HCT116 (cell line): Measurements from ENCODE around the gene RHBDF2. TPM values are rescaled to one million over a fixed set of nuclear protein-coding genes. Genes with fewer than 3 reads are reported as not detected.

Experiments
- ATAC-seq: fragments of 200-7000 bp; cut with Tn5 transposase; 2 replicates; pipeline ENCODE4 v1.9.1; 2020; ENCODE audit warnings: mild to moderate bottlenecking, moderate library complexity
- BruUV-seq: library from RNA; stranded (reverse); fragments of 400-500 nt; replicated peaks from 2 replicates; lab custom pipeline; 2021; lab: Mats Ljungman, UMichigan
- CTCF ChIA-PET: fragments of 300-600 bp; sonication (Branson Sonifier 250); formaldehyde crosslinking; loops from one replicate; lab custom pipeline; 2021; ENCODE audit warnings: antibody characterized with exemption; lab: Charles Lee
- POLR2A ChIA-PET: fragments of 300-600, 350-600 bp; sonication (Branson Sonifier 250); formaldehyde crosslinking; loops from one replicate; lab custom pipeline; 2021; ENCODE audit warnings: antibody characterized with exemption; lab: Charles Lee
- RAD21 ChIA-PET, 2 experiments: fragments of 300-600 bp; sonication (Branson Sonifier 250); formaldehyde crosslinking; loops; one replicate each; lab custom pipeline; 2023; ENCODE audit warnings: low total read pairs in 2 of 2; ENCODE audit not compliant: uncharacterized antibody in 2 of 2, unreplicated experiment in 2 of 2, low non-redundant PET in 1 of 2; lab: Charles Lee
- DNase-seq: peaks from one replicate; pipeline ENCODE4 v3.0.0-alpha.2; 2010; ENCODE audit warnings: low read depth, low spot score
- H2AFZ ChIP-seq: fragments of 200-600 bp; shearing (Covaris generic), sonication (generic); 2 replicates; pipeline ENCODE4 v1.6.1; 2017; ENCODE audit warnings: low read depth, mixed run types, mixed read lengths, antibody characterized with exemption, low read length; ENCODE audit not compliant: poor library complexity, severe bottlenecking
- H3K27ac ChIP-seq: 2 replicates; pipeline ENCODE4 v1.5.1; 2012; ENCODE audit warnings: low read depth, low read length
- H3K27me3 ChIP-seq: fragments of 200-600 bp; sonication (generic); 2 replicates; pipeline ENCODE4 v1.6.1; 2016; ENCODE audit warnings: mixed run types, low read length, mixed read lengths; ENCODE audit not compliant: insufficient read depth
- H3K36me3 ChIP-seq, 2 experiments: fragments of 200-500 bp in 1 of 2; fragments of 200-600 bp in 1 of 2; sonication (Bioruptor generic) in 1 of 2; sonication (generic) in 1 of 2; 2 replicates each; pipeline versions ENCODE4 v1.5.1 to v1.6.1; 2014 to 2016; ENCODE audit warnings: low read length in 2 of 2, inconsistent platforms in 1 of 2, mixed read lengths in 1 of 2, mixed run types in 1 of 2; ENCODE audit not compliant: insufficient read depth in 2 of 2, control insufficient read depth in 1 of 2
- H3K4me1 ChIP-seq, 2 experiments: fragments of 200-600 bp in 1 of 2; sonication (generic) in 1 of 2; 2 replicates each; pipeline versions ENCODE4 v1.5.1 to v1.6.1; 2012 to 2017; ENCODE audit warnings: low read length in 2 of 2, inconsistent platforms in 1 of 2, mild to moderate bottlenecking in 1 of 2, mixed read lengths in 1 of 2, mixed run types in 1 of 2, moderate library complexity in 1 of 2; ENCODE audit not compliant: insufficient read depth in 2 of 2, control insufficient read depth in 1 of 2
- H3K4me2 ChIP-seq: fragments of 200-600 bp; sonication (generic); 2 replicates; pipeline ENCODE4 v1.6.1; 2017; ENCODE audit warnings: mixed run types, low read length, mixed read lengths
- H3K4me3 ChIP-seq, 2 experiments: fragments of 200-600 bp in 1 of 2; sonication (generic) in 1 of 2; replicated peaks in 1 of 2; 2 replicates each; pipeline ENCODE4 v1.5.1; 2011 to 2016; ENCODE audit warnings: low read length in 2 of 2, control low read depth in 1 of 2, low read depth in 1 of 2, mild to moderate bottlenecking in 1 of 2, mixed read lengths in 1 of 2, mixed run types in 1 of 2
- H3K79me2 ChIP-seq: fragments of 200-600 bp; sonication (generic); 2 replicates; pipeline ENCODE4 v1.6.1; 2017; ENCODE audit warnings: mild to moderate bottlenecking, mixed run types, low read length, moderate library complexity, mixed read lengths; ENCODE audit not compliant: insufficient read depth
- H3K9ac ChIP-seq: fragments of 200-600 bp; sonication (generic); 2 replicates; pipeline ENCODE4 v1.6.1; 2016; ENCODE audit warnings: low read length, mixed read lengths
- H3K9me2 ChIP-seq: fragments of 200-600 bp; sonication (generic), shearing (Covaris generic); 2 replicates; pipeline ENCODE4 v1.6.1; 2017; ENCODE audit warnings: mixed run types, mild to moderate bottlenecking, moderate library complexity; ENCODE audit not compliant: insufficient read depth
- H3K9me3 ChIP-seq, 2 experiments: fragments of 200-500 bp in 1 of 2; fragments of 200-600 bp in 1 of 2; sonication (Bioruptor generic) in 1 of 2; sonication (generic) in 1 of 2; 2 replicates each; pipeline ENCODE4 v1.6.1; 2014 to 2017; ENCODE audit warnings: low read length in 2 of 2, mixed read lengths in 2 of 2, inconsistent platforms in 1 of 2, low read depth in 1 of 2, mild to moderate bottlenecking in 1 of 2, mixed run types in 1 of 2, moderate library complexity in 1 of 2; ENCODE audit not compliant: control insufficient read depth in 1 of 2, insufficient read depth in 1 of 2
- H4K20me1 ChIP-seq: fragments of 200-600 bp; sonication (generic), shearing (Covaris generic); 2 replicates; pipeline ENCODE4 v1.6.1; 2017; ENCODE audit warnings: mixed run types, mild to moderate bottlenecking, moderate library complexity; ENCODE audit not compliant: insufficient read depth
- POLR2AphosphoS5 ChIP-seq: IDR thresholded peaks from 2 replicates; pipeline ENCODE4 v1.6.1; 2011; ENCODE audit warnings: mild to moderate bottlenecking, low read depth, low read length, moderate library complexity
- TCF7L2 ChIP-seq: IDR thresholded peaks from 2 replicates; pipeline ENCODE4 v1.7.0; 2011; ENCODE audit warnings: borderline replicate concordance, inconsistent platforms; ENCODE audit not compliant: insufficient read depth, insufficient read length; ENCODE audit errors: extremely low read depth
- YY1 ChIP-seq: IDR thresholded peaks from 2 replicates; pipeline ENCODE4 v1.6.1; 2011; ENCODE audit warnings: low read length, low read depth, moderate library complexity, mild to moderate bottlenecking; ENCODE audit not compliant: insufficient replicate concordance; ENCODE audit errors: extremely low read depth
- intact Hi-C: fragments of 100-400 bp; cut with micrococcal nuclease; formaldehyde crosslinking; loops from 2 replicates; pipeline ENCODE4 v1.10.0; 2022
- total RNA-seq: library from RNA; stranded (reverse); gene quantifications from one replicate; pipeline ENCODE4 v1.2.1, GENCODE V29; 2021; ENCODE audit not compliant: unreplicated experiment
- TF ChIP-seq, protein P1 (sequence below), 3 experiments: fragments of 200-600 bp in 1 of 3; sonication (generic) in 1 of 3; IDR thresholded peaks in 2 of 3; conservative IDR thresholded peaks in 1 of 3; 2 replicates each; pipeline ENCODE4 v1.5.1; 2012 to 2017; ENCODE audit warnings: low read depth in 2 of 3, low read length in 2 of 3, antibody characterized with exemption in 1 of 3, borderline replicate concordance in 1 of 3, control low read depth in 1 of 3, mild to moderate bottlenecking in 1 of 3, mixed read lengths in 1 of 3, mixed run types in 1 of 3, moderate library complexity in 1 of 3; ENCODE audit not compliant: insufficient read depth in 1 of 3

RHBDF2 gene
- total RNA-seq, 1 experiment from 2014 or later: 61.1 TPM

DNA sequence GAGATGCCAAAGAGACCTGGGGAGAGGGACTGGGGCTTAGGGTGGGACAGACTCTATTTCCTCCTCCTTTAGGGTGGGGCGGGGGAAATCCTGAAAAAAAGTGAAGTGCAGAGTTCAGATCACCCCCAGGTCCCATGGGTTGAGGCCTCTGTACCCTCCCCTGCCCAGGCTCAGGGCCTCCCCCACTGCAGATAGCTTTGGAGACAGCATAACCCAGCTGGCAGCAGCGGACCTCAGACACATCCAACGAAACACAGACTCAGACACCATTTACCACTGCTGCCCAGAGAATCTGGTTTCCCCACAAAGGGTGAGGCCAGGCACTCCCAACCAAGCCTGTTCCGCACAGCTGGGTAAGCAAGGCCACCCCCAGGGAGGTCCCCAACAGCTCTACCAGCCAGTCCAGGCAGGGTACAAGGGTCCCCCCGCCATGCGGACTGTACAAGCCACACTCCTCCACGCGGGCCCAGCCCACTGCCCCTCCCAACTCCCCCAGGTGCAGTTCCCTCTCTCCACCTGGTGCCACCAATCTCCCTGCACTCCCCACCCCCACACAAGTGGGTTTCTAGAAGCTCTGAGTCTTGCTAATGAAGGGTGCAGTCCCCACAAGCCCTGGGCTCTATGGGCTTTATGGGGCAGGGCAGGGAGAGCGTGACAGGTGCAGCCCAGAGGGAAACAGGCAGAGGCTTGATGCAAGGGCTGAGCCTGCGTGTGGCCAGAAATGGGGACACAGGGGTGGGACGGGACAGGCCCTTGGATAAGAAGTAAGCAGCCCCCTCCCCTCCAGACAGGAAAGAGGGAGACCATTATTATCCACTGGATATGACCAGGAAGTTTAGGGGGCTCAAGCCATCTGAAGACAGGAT, 8.9 kb downstream of the RHBDF2 start:
- H4K20me1 ChIP-seq: no peaks in the 10 kb centered on the region
- ChIA-PET CTCF (no interaction called here), RAD21 (interaction anchor here in 1 of 2 experiments (0.5 kb wide), 1 partner anchor 360 kb away, joined by 10 read pairs; no protein-coding TSS in a partner anchor), POLR2A (no interaction called here)
- H3K9ac ChIP-seq: no peak overlapping the region
- no peak overlapping the region for H3K27ac ChIP-seq
- peaks cover 3 to 5% of the 10 kb centered on the region in 2 experiments; a peak in 1 of 4 replicates for H3K36me3 ChIP-seq
- ATAC-seq: peak; percentile 13; the same call in 1 of the 2 replicates
- no peak for DNase-seq
- BruUV-seq: no TSS peak
- H3K9me3 ChIP-seq: no peaks in the 10 kb centered on the region
- H3K4me2 ChIP-seq: peak overlapping the region; percentile 31
- intact Hi-C loops: no loop called here
- H3K9me2 ChIP-seq: no peaks in the 10 kb centered on the region
- no peak overlapping the region for H3K4me3 ChIP-seq
- H3K79me2 ChIP-seq: peaks cover 19% of the 10 kb centered on the region
- H3K27me3 ChIP-seq: no peaks in the 10 kb centered on the region
- no peak for TF ChIP-seq POLR2AphosphoS5
- TF ChIP-seq, protein P1, sequence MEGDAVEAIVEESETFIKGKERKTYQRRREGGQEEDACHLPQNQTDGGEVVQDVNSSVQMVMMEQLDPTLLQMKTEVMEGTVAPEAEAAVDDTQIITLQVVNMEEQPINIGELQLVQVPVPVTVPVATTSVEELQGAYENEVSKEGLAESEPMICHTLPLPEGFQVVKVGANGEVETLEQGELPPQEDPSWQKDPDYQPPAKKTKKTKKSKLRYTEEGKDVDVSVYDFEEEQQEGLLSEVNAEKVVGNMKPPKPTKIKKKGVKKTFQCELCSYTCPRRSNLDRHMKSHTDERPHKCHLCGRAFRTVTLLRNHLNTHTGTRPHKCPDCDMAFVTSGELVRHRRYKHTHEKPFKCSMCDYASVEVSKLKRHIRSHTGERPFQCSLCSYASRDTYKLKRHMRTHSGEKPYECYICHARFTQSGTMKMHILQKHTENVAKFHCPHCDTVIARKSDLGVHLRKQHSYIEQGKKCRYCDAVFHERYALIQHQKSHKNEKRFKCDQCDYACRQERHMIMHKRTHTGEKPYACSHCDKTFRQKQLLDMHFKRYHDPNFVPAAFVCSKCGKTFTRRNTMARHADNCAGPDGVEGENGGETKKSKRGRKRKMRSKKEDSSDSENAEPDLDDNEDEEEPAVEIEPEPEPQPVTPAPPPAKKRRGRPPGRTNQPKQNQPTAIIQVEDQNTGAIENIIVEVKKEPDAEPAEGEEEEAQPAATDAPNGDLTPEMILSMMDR (IDR thresholded peaks at IDR 0.05 in 2 of 3, conservative IDR thresholded peaks at IDR 0.05 in 1 of 3; ENCODE audit: borderline replicate concordance in 1 of 3, insufficient read depth in 1 of 3, low read depth in 2 of 3, low read length in 2 of 3): no peak
- no peak for TF ChIP-seq TCF7L2
- TF ChIP-seq YY1: no peak
- H2AFZ ChIP-seq: no peak overlapping the region
- peaks cover 4 to 41% of the 10 kb centered on the region in 2 experiments; a peak in 2 of 4 replicates for H3K4me1 ChIP-seq
